Trophoblast cell (in vitro differentiated cells and primary cell): ENCODE measurements around the gene OGDHL.

Experiments used
- DNase-seq, 2 donors: peaks; one replicate each; pipeline ENCODE4 v3.0.0-alpha.2; 2016
- H2AFZ ChIP-seq: 2 replicates; pipeline ENCODE4 v1.6.1; 2013; ENCODE audit warnings: low read length, moderate library complexity, mild to moderate bottlenecking; ENCODE audit not compliant: insufficient read depth, poor library complexity
- H2AK5ac ChIP-seq: 2 replicates; pipeline ENCODE4 v1.6.1; 2013; ENCODE audit warnings: mild to moderate bottlenecking, low read length
- H2BK120ac ChIP-seq: 2 replicates; pipeline ENCODE4 v1.6.1; 2013; ENCODE audit warnings: low read length, mild to moderate bottlenecking, moderate library complexity; ENCODE audit not compliant: insufficient read depth, poor library complexity
- H2BK12ac ChIP-seq: 2 replicates; pipeline ENCODE4 v1.6.1; 2013; ENCODE audit warnings: mild to moderate bottlenecking, low read length, moderate library complexity
- H2BK5ac ChIP-seq: 2 replicates; pipeline ENCODE4 v1.6.1; 2013; ENCODE audit warnings: low read length, low read depth, moderate library complexity, mild to moderate bottlenecking; ENCODE audit not compliant: poor library complexity
- H3K14ac ChIP-seq: 2 replicates; pipeline ENCODE4 v1.6.1; 2013; ENCODE audit warnings: mild to moderate bottlenecking, low read length
- H3K18ac ChIP-seq: 2 replicates; pipeline ENCODE4 v1.6.1; 2013; ENCODE audit warnings: mild to moderate bottlenecking, low read length
- H3K23ac ChIP-seq: 2 replicates; pipeline ENCODE4 v1.6.1; 2013; ENCODE audit warnings: low read length
- H3K27ac ChIP-seq: 2 replicates; pipeline ENCODE4 v1.5.1; 2013; ENCODE audit warnings: low read depth, mild to moderate bottlenecking, inconsistent platforms, low read length, moderate library complexity
- H3K27me3 ChIP-seq: 2 replicates; pipeline ENCODE4 v1.6.1; 2013; ENCODE audit warnings: inconsistent platforms, mild to moderate bottlenecking, low read length, moderate library complexity; ENCODE audit not compliant: insufficient read depth
- H3K36me3 ChIP-seq, 2 experiments: 1 replicate in 1 of 2; 2 replicates in 1 of 2; pipeline ENCODE4 v1.6.1; 2013; ENCODE audit warnings: low read length in 2 of 2, mild to moderate bottlenecking in 2 of 2, moderate library complexity in 1 of 2; ENCODE audit not compliant: insufficient read depth in 2 of 2, control insufficient read depth in 1 of 2
- H3K4ac ChIP-seq: 2 replicates; pipeline ENCODE4 v1.6.1; 2013; ENCODE audit warnings: low read depth, mild to moderate bottlenecking, low read length, moderate library complexity
- H3K4me1 ChIP-seq, 2 experiments: 1 replicate in 1 of 2; 2 replicates in 1 of 2; pipeline ENCODE4 v1.6.1; 2013; ENCODE audit warnings: low read length in 2 of 2, mild to moderate bottlenecking in 2 of 2, moderate library complexity in 1 of 2; ENCODE audit not compliant: insufficient read depth in 2 of 2, control insufficient read depth in 1 of 2
- H3K4me2 ChIP-seq: 2 replicates; pipeline ENCODE4 v1.6.1; 2013; ENCODE audit warnings: inconsistent platforms, mild to moderate bottlenecking, low read length, moderate library complexity
- H3K4me3 ChIP-seq: 2 replicates; pipeline ENCODE4 v1.5.1; 2013; ENCODE audit warnings: mild to moderate bottlenecking, low read depth, low read length, inconsistent platforms
- H3K79me1 ChIP-seq: one replicate; pipeline ENCODE4 v1.6.1; 2013; ENCODE audit warnings: low read length
- H3K79me2 ChIP-seq: 2 replicates; pipeline ENCODE4 v1.6.1; 2013; ENCODE audit warnings: low read length, mild to moderate bottlenecking; ENCODE audit not compliant: control insufficient read depth, insufficient read depth, poor library complexity
- H3K9ac ChIP-seq: 2 replicates; pipeline ENCODE4 v1.6.1; 2013; ENCODE audit warnings: mild to moderate bottlenecking, low read length
- H3K9me3 ChIP-seq: 2 replicates; pipeline ENCODE4 v1.6.1; 2013; ENCODE audit warnings: low read depth, mild to moderate bottlenecking, control low read depth, inconsistent platforms, low read length; ENCODE audit not compliant: insufficient read depth
- H4K12ac ChIP-seq: 2 replicates; pipeline ENCODE4 v1.6.1; 2013; ENCODE audit warnings: low read depth, mild to moderate bottlenecking, low read length, moderate library complexity
- H4K8ac ChIP-seq: 2 replicates; pipeline ENCODE4 v1.6.1; 2013; ENCODE audit warnings: low read depth, mild to moderate bottlenecking, low read length, moderate library complexity
- H4K91ac ChIP-seq: one replicate; pipeline ENCODE4 v1.6.1; 2013; ENCODE audit warnings: low read depth, mild to moderate bottlenecking, low read length, moderate library complexity
- WGBS: extraction: QIAGEN DNeasy Blood & Tissue Kit; methylation state at CpG from one replicate; pipeline ENCODE4 v1.1.7; 2013; ENCODE audit warnings: missing lambda C conversion rate; ENCODE audit not compliant: insufficient read length, insufficient coverage; ENCODE audit errors: extremely low coverage; 5-methylcytosine and 5-hydroxymethylcytosine counted together

Gene OGDHL

DNA sequence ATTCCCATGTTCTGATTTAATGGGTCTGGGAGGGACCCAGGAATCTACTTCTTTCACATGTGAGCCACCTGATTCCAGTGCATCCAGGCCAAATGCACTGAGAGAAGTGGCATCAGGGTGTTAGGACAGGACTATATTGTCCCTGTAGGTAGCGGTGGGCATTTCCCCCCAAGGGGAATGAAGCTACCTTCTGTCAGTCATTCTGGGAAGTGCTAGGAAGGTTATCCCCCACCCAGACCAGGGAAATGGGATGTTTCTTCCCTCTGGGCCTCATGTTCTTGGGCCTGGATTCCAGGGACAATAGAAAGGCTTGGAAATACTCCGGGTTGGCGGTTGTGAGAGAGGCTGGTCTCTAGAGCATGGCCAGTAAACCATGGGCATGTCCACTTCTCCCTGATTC, 61.9 kb downstream of the OGDHL start:
- H3K79me1 ChIP-seq = no peaks in the 10 kb centered on the region
- H3K4ac ChIP-seq = no peak overlapping the region
- H3K27ac ChIP-seq = no peak overlapping the region
- no peak overlapping the region for H2BK120ac ChIP-seq
- no peak overlapping the region for H2BK12ac ChIP-seq
- no peak overlapping the region for H2AFZ ChIP-seq
- H2AK5ac ChIP-seq = no peak overlapping the region
- H3K36me3 ChIP-seq = no peaks in the 10 kb centered on the region
- no peak overlapping the region for H4K91ac ChIP-seq
- H3K4me3 ChIP-seq = no peak overlapping the region
- no peak for DNase-seq
- H3K9ac ChIP-seq = no peak overlapping the region
- WGBS = no CpG with 5 or more reads among the region's 3 CpGs
- no peak overlapping the region for H3K14ac ChIP-seq
- no peaks in the 10 kb centered on the region for H3K4me1 ChIP-seq
- H2BK5ac ChIP-seq = no peak overlapping the region
- peaks cover 3% of the 10 kb centered on the region for H3K27me3 ChIP-seq
- no peak overlapping the region for H4K8ac ChIP-seq
- H3K9me3 ChIP-seq = peaks cover 2% of the 10 kb centered on the region
- no peaks in the 10 kb centered on the region for H3K79me2 ChIP-seq
- H3K18ac ChIP-seq = no peak overlapping the region
- no peak overlapping the region for H3K23ac ChIP-seq
- no peak overlapping the region for H3K4me2 ChIP-seq
- H4K12ac ChIP-seq = no peak overlapping the region

DNA sequence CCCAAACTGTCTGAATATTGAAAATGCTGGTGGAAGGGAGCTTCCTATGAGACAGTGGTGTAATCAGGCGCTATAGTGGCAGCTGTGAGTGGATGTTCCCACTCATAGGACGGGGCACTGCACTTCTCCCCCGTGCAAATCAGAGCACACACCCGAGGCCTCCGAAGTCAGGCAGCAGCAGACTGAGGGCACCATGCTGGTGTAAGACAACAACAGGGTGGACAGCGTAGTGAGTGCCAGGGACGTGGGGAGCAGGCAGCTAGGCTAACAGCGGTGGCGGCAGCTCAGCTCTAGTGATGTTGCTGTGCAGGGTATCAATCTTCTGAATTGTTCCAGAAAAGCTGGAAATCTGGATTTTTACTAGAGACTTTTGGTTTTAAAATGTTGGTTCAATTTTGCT, 63.4 kb downstream of the OGDHL start:
- Histone ChIP-seq H3K9me3 (peaks cover 2% of the 10 kb centered on the region), H3K36me3 (no peaks in the 10 kb centered on the region), H3K18ac (no peak overlapping the region), H4K12ac (no peak overlapping the region), H2AK5ac (no peak overlapping the region), H2BK12ac (no peak overlapping the region), H3K4ac (no peak overlapping the region), H3K14ac (no peak overlapping the region), H3K4me2 (no peak overlapping the region), H3K4me1 (no peaks in the 10 kb centered on the region), H3K27me3 (peaks cover 4% of the 10 kb centered on the region), H3K23ac (no peak overlapping the region), H3K79me1 (no peaks in the 10 kb centered on the region), H3K79me2 (no peaks in the 10 kb centered on the region), H3K27ac (no peak overlapping the region), H3K9ac (no peak overlapping the region), H2AFZ (no peak overlapping the region), H4K91ac (no peak overlapping the region), H2BK120ac (no peak overlapping the region), H2BK5ac (no peak overlapping the region), H3K4me3 (no peak overlapping the region), H4K8ac (no peak overlapping the region)
- no CpG with 5 or more reads among the region's 9 CpGs for WGBS
- DNase-seq = no peak

- Histone ChIP-seq H3K18ac (no peak overlapping the region), H3K36me3 (no peaks in the 10 kb centered on the region), H2AK5ac (no peak overlapping the region), H2BK5ac (no peak overlapping the region), H4K8ac (no peak overlapping the region), H3K4me3 (no peak overlapping the region), H2BK12ac (no peak overlapping the region), H3K14ac (no peak overlapping the region), H3K27me3 (peaks cover 17% of the 10 kb centered on the region), H3K4me2 (no peak overlapping the region), H4K12ac (no peak overlapping the region), H3K79me2 (no peaks in the 10 kb centered on the region), H3K9ac (no peak overlapping the region), H2BK120ac (no peak overlapping the region), H3K79me1 (no peaks in the 10 kb centered on the region), H3K9me3 (peaks cover 4% of the 10 kb centered on the region), H3K23ac (no peak overlapping the region), H3K4ac (no peak overlapping the region), H4K91ac (no peak overlapping the region), H2AFZ (no peak overlapping the region), H3K27ac (no peak overlapping the region), H3K4me1 (no peaks in the 10 kb centered on the region)
- no peak for DNase-seq
- no CpG with 5 or more reads among the region's 7 CpGs for WGBS
These were observed 65.8 kb downstream of the OGDHL start for GRCh38 chr10:49696311-49696710.

DNA sequence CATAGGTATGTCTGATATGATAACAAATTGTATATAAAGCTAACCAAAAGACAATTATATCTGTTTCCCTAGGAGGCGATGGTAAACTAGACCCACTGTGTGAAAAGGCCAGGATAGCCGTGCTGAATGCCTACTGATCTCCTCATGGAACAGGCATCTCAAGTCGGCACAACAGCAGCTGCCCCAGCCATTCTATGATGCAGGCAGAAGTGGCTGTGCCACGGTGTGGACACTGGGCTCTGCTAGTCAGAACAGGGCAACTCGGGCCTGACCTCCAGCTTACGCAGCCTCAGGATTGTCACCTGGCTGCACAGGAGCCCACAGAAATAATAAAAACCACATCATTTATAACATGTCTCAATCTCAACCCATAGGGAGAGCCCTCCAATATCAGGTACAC, 67.7 kb downstream of the OGDHL start:
- Histone ChIP-seq H3K18ac (no peak overlapping the region), H3K36me3 (no peaks in the 10 kb centered on the region), H2AK5ac (no peak overlapping the region), H3K23ac (no peak overlapping the region), H2AFZ (no peak overlapping the region), H3K79me1 (no peaks in the 10 kb centered on the region), H3K27ac (no peak overlapping the region), H3K79me2 (no peaks in the 10 kb centered on the region), H2BK5ac (no peak overlapping the region), H3K4me1 (no peaks in the 10 kb centered on the region), H3K9me3 (peaks cover 6% of the 10 kb centered on the region), H3K27me3 (peaks cover 29% of the 10 kb centered on the region), H3K4me2 (no peak overlapping the region), H3K4me3 (no peak overlapping the region), H3K9ac (no peak overlapping the region), H4K91ac (no peak overlapping the region), H4K8ac (no peak overlapping the region), H4K12ac (no peak overlapping the region), H3K4ac (no peak overlapping the region), H2BK120ac (no peak overlapping the region), H3K14ac (no peak overlapping the region), H2BK12ac (no peak overlapping the region)
- WGBS = no CpG with 5 or more reads among the region's 6 CpGs
- DNase-seq = no peak
